Endodermal cell (in vitro differentiated cells): ENCODE measurements around the gene DRD3. TPM values are rescaled to one million over a fixed set of nuclear protein-coding genes. Genes with fewer than 3 reads are reported as not detected.

Source experiments
- DNase-seq: peaks from one replicate; pipeline ENCODE4 v3.0.0-alpha.2; 2017
- H3K27ac ChIP-seq: 2 replicates; pipeline ENCODE4 v1.5.1; 2013; ENCODE audit warnings: mild to moderate bottlenecking, low read depth, low read length, moderate library complexity
- H3K27me3 ChIP-seq: 2 replicates; pipeline ENCODE4 v1.6.1; 2013; ENCODE audit warnings: mild to moderate bottlenecking, low read length, moderate library complexity; ENCODE audit not compliant: insufficient read depth, control insufficient read depth, poor library complexity, severe bottlenecking
- H3K36me3 ChIP-seq: 2 replicates; pipeline ENCODE4 v1.7.0; 2013; ENCODE audit warnings: mild to moderate bottlenecking, low read length, moderate library complexity; ENCODE audit not compliant: control insufficient read depth, insufficient read depth
- H3K4me1 ChIP-seq: one replicate; pipeline ENCODE4 v1.7.0; 2013; ENCODE audit warnings: low read length; ENCODE audit not compliant: control insufficient read depth, insufficient read depth
- H3K4me3 ChIP-seq: 2 replicates; pipeline ENCODE4 v1.5.1; 2013; ENCODE audit warnings: mild to moderate bottlenecking, low read length, moderate library complexity
- H3K9ac ChIP-seq: 2 replicates; pipeline ENCODE4 v1.6.1; 2013; ENCODE audit warnings: mild to moderate bottlenecking, low read length, moderate library complexity; ENCODE audit not compliant: poor library complexity, severe bottlenecking; ENCODE audit errors: extremely low read depth
- H3K9me3 ChIP-seq: 2 replicates; pipeline ENCODE4 v1.6.1; 2013; ENCODE audit warnings: mild to moderate bottlenecking, low read length, moderate library complexity; ENCODE audit not compliant: control insufficient read depth
- H3K27ac Mint-ChIP-seq: 2 replicates; pipeline ENCODE4 v1.8.0; 2020; ENCODE audit warnings: mixed read lengths
- H3K27me3 Mint-ChIP-seq: 2 replicates; pipeline ENCODE4 v1.8.0; 2021; ENCODE audit warnings: mild to moderate bottlenecking, mixed read lengths; ENCODE audit not compliant: insufficient read depth
- H3K36me3 Mint-ChIP-seq: 2 replicates; pipeline ENCODE4 v1.8.0; 2020; ENCODE audit warnings: low read depth, mixed read lengths
- H3K4me1 Mint-ChIP-seq: 2 replicates; pipeline ENCODE4 v1.8.0; 2020; ENCODE audit warnings: mixed read lengths
- H3K4me3 Mint-ChIP-seq: 2 replicates; pipeline ENCODE4 v1.8.0; 2020; ENCODE audit warnings: mild to moderate bottlenecking, moderate library complexity, mixed read lengths
- H3K9me3 Mint-ChIP-seq: 2 replicates; pipeline ENCODE4 v1.8.0; 2020; ENCODE audit warnings: mild to moderate bottlenecking, mixed read lengths
- WGBS, 2 experiments: methylation state at CpG; one replicate each; pipeline versions ENCODE4 v1.1.5 to v1.1.7; 2013; ENCODE audit warnings: missing lambda C conversion rate in 2 of 2, mixed read lengths in 1 of 2; ENCODE audit not compliant: insufficient coverage in 1 of 2, insufficient read length in 1 of 2; 5-methylcytosine and 5-hydroxymethylcytosine counted together
- total RNA-seq, 2 donors: library from RNA; stranded (reverse); fragmentation: NEBNext Ultra II Directional in 1 of 2; extraction: Animal tissue kit (Norgen Biotek cat#: 25700) in 1 of 2; gene quantifications; 2 replicates in 1 of 2; 3 replicates in 1 of 2; pipeline ENCODE4 v1.2.1, GENCODE V29; 2021
- TF ChIP-seq, protein P1 (sequence below): fragments of 200-600 bp; sonication (generic); conservative IDR thresholded peaks from 2 replicates; pipeline ENCODE4 v1.5.0; 2021; ENCODE audit warnings: antibody characterized with exemption, mild to moderate bottlenecking

DRD3 gene
- total RNA-seq, 2 donors from 2014 or later, result not detected

DNA sequence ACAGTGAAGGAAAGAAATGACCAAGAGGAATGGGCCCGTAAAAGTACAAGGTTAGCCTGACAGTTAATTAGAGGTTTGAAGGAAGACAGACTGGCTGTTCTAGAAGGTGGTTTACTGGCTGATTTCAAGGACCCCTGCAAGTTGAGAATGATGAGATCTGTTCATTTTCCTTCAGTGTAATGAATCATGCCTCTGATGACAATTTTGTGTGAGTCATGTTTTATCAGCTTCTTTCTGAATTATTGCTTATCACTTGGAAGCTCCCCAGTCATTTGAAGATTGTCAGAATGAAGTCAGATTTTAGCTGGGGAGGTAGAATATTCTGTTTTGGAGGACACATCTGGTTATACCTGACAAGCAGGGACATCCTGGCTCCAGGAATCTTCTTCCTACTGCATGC lies 50.6 kb downstream of the DRD3 start:
- Mint-ChIP-seq H3K4me1 (no peaks in the 10 kb centered on the region), H3K9me3 (no peaks in the 10 kb centered on the region), H3K27me3 (no peaks in the 10 kb centered on the region), H3K36me3 (no peaks in the 10 kb centered on the region), H3K4me3 (no peak overlapping the region), H3K27ac (no peak overlapping the region)
- Histone ChIP-seq H3K36me3 (no peaks in the 10 kb centered on the region), H3K9me3 (no peaks in the 10 kb centered on the region), H3K27ac (no peak overlapping the region), H3K4me3 (no peak overlapping the region), H3K27me3 (no peaks in the 10 kb centered on the region), H3K9ac (no peak overlapping the region), H3K4me1 (no peaks in the 10 kb centered on the region)
- DNase-seq, result no peak
- TF ChIP-seq, protein P1, sequence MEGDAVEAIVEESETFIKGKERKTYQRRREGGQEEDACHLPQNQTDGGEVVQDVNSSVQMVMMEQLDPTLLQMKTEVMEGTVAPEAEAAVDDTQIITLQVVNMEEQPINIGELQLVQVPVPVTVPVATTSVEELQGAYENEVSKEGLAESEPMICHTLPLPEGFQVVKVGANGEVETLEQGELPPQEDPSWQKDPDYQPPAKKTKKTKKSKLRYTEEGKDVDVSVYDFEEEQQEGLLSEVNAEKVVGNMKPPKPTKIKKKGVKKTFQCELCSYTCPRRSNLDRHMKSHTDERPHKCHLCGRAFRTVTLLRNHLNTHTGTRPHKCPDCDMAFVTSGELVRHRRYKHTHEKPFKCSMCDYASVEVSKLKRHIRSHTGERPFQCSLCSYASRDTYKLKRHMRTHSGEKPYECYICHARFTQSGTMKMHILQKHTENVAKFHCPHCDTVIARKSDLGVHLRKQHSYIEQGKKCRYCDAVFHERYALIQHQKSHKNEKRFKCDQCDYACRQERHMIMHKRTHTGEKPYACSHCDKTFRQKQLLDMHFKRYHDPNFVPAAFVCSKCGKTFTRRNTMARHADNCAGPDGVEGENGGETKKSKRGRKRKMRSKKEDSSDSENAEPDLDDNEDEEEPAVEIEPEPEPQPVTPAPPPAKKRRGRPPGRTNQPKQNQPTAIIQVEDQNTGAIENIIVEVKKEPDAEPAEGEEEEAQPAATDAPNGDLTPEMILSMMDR, result no peak
- WGBS, 2 experiments, result 96 to 100% methylated on average over 1 of the region's 1 CpG

DNA sequence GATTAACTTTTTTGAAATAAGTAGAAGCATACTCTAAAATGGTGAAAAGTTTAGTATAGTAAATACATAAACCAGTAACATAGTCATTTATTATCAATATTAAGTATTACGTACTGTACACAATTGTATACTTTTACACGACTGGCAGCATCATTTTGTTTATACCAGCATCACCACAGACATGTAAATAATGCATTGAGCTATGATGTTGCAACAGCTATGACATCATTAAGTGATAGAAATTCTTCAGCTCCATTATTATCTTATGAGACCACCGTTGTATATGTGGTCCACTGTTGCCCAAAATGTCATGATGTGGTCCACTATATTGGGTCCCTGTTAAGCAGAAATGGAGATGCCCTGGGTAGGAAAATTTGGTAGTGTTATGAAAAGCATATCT lies 51.3 kb downstream of the DRD3 start:
- no peaks in the 10 kb centered on the region for H3K27me3 ChIP-seq

DNA sequence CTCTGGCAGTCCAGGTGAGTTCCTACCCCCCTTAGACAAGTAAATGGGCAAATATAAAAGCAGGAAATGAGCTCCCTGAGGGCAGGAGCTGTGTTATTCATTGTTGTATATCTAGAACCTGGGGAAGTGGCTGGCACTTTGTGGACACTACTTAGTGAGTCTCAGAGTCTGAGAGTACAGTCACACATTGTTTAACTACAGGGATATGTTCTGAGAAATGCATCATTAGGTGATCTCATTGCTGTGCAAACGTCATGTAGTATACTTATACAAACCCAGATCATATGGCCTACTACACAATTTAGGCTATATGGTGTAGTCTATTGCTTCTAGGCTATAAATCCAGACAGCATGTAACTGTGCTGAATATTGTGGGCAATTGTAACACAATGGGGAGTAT lies 52.4 kb downstream of the DRD3 start:
- no peak overlapping the region for H3K4me3 ChIP-seq
- DNase-seq, result no peak
- Mint-ChIP-seq H3K27ac (no peak overlapping the region), H3K4me1 (no peaks in the 10 kb centered on the region), H3K9me3 (no peaks in the 10 kb centered on the region), H3K27me3 (no peaks in the 10 kb centered on the region), H3K4me3 (no peak overlapping the region), H3K36me3 (no peaks in the 10 kb centered on the region)
- H3K27ac ChIP-seq, result no peak overlapping the region
- H3K27me3 ChIP-seq, result no peaks in the 10 kb centered on the region
- H3K9me3 ChIP-seq, result no peaks in the 10 kb centered on the region
- TF ChIP-seq, protein P1, result no peak
- no peaks in the 10 kb centered on the region for H3K36me3 ChIP-seq
- no peaks in the 10 kb centered on the region for H3K4me1 ChIP-seq
- H3K9ac ChIP-seq, result no peak overlapping the region
- WGBS, 2 experiments, result 100% methylated on average over 1 of the region's 1 CpG; no CpG with 5 or more reads in 1 of the 2 experiments

More for the DNA sequence above, 51.3 kb downstream of the DRD3 start:
- H3K27ac ChIP-seq, result no peak overlapping the region
- H3K4me1 Mint-ChIP-seq, result no peaks in the 10 kb centered on the region
- H3K36me3 Mint-ChIP-seq, result no peaks in the 10 kb centered on the region
- TF ChIP-seq, protein P1, result no peak
- H3K9me3 ChIP-seq, result no peaks in the 10 kb centered on the region
- no peak overlapping the region for H3K4me3 ChIP-seq
- H3K4me1 ChIP-seq, result no peaks in the 10 kb centered on the region
- DNase-seq, result no peak
- H3K27me3 Mint-ChIP-seq, result no peaks in the 10 kb centered on the region
- 91 to 100% methylated on average over 2 to 3 of the region's 3 CpGs for WGBS, 2 experiments
- H3K4me3 Mint-ChIP-seq, result no peak overlapping the region
- H3K27ac Mint-ChIP-seq, result no peak overlapping the region
- no peak overlapping the region for H3K9ac ChIP-seq
- H3K36me3 ChIP-seq, result no peaks in the 10 kb centered on the region
- no peaks in the 10 kb centered on the region for H3K9me3 Mint-ChIP-seq
